ENCODE data around the gene ELAVL4.

The ELAVL4 gene

GRCh38 chr1:50084389-50084788, 24.3 kb upstream of the ELAVL4 start:
- no peak overlapping the region for H3K4me3 ChIP-seq (ENCODE audit: control insufficient read depth, low read depth, low read length)
- no peak for DNase-seq (ENCODE audit: low read depth)
- no peak for TF ChIP-seq CTCF (IDR thresholded peaks at IDR 0.05; ENCODE audit: control insufficient read depth, insufficient read depth, low read depth, low read length, missing control alignments)

GRCh38 chr1:50091068-50091467, 17.7 kb upstream of the ELAVL4 start:
- DNase-seq (ENCODE audit: low read depth): no peak
- H3K4me3 ChIP-seq (ENCODE audit: control insufficient read depth, low read depth, low read length): no peak overlapping the region
- no peak for TF ChIP-seq CTCF (IDR thresholded peaks at IDR 0.05; ENCODE audit: control insufficient read depth, insufficient read depth, low read depth, low read length, missing control alignments)

- DNase-seq (ENCODE audit: low read depth): no peak
- no peak overlapping the region for H3K4me3 ChIP-seq (ENCODE audit: control insufficient read depth, low read depth, low read length)
- TF ChIP-seq CTCF (IDR thresholded peaks at IDR 0.05; ENCODE audit: control insufficient read depth, insufficient read depth, low read depth, low read length, missing control alignments): no peak
Observed at GRCh38 chr1:50095716-50096115, 13.0 kb upstream of the ELAVL4 start.

- no peak for DNase-seq (ENCODE audit: low read depth)
Observed at GRCh38 chr1:50097021-50097679, 11.6 kb upstream of the ELAVL4 start.

GRCh38 chr1:50097791-50098190, 10.9 kb upstream of the ELAVL4 start:
- no peak overlapping the region for H3K4me3 ChIP-seq (ENCODE audit: control insufficient read depth, low read depth, low read length)
- TF ChIP-seq CTCF (IDR thresholded peaks at IDR 0.05; ENCODE audit: control insufficient read depth, insufficient read depth, low read depth, low read length, missing control alignments): no peak
- DNase-seq (ENCODE audit: low read depth): no peak

More at GRCh38 chr1:50097021-50097679, 11.6 kb upstream of the ELAVL4 start:
- TF ChIP-seq CTCF (IDR thresholded peaks at IDR 0.05; ENCODE audit: control insufficient read depth, insufficient read depth, low read depth, low read length, missing control alignments): no peak
- H3K4me3 ChIP-seq (ENCODE audit: control insufficient read depth, low read depth, low read length): no peak overlapping the region

- no peak for DNase-seq (ENCODE audit: low read depth)
- no peak overlapping the region for H3K4me3 ChIP-seq (ENCODE audit: control insufficient read depth, low read depth, low read length)
- TF ChIP-seq CTCF (IDR thresholded peaks at IDR 0.05; ENCODE audit: control insufficient read depth, insufficient read depth, low read depth, low read length, missing control alignments): no peak
Observed at GRCh38 chr1:50098591-50099021, 10.1 kb upstream of the ELAVL4 start.

Data from AG09309 (cell line).